SK-N-SH treated with all-trans-retinoic acid at 6 μM for 48 hours (cell line): ENCODE results near the gene KCNMB1.

Experiments used
- CREB5 ChIP-seq: fragments of 250-450 bp; sonication (Bioruptor Pico); IDR thresholded peaks from 2 replicates; pipeline ENCODE4 v1.5.1; 2020; ENCODE audit warnings: low read depth, mild to moderate bottlenecking, moderate library complexity
- CSDC2 ChIP-seq: fragments of 250-450 bp; sonication (Bioruptor Pico); IDR thresholded peaks from 2 replicates; pipeline ENCODE4 v1.5.0; 2020; ENCODE audit warnings: mild to moderate bottlenecking, moderate library complexity
- POU6F1 ChIP-seq: fragments of 250-450 bp; sonication (Bioruptor Pico); IDR thresholded peaks from 2 replicates; pipeline ENCODE4 v1.8.0; 2021; ENCODE audit warnings: low read depth, mild to moderate bottlenecking, moderate library complexity, borderline replicate concordance
- PPARA ChIP-seq: fragments of 250-450 bp; sonication (Bioruptor Pico); IDR thresholded peaks from 2 replicates; pipeline ENCODE4 v1.5.0; 2020; ENCODE audit warnings: mild to moderate bottlenecking, borderline replicate concordance
- TSHZ2 ChIP-seq: fragments of 250-450 bp; sonication (Bioruptor Pico); IDR thresholded peaks from 2 replicates; pipeline ENCODE4 v1.5.0; 2020; ENCODE audit warnings: mild to moderate bottlenecking, moderate library complexity
- ZFP3 ChIP-seq: fragments of 250-450 bp; sonication (Bioruptor Pico); IDR thresholded peaks from 2 replicates; pipeline ENCODE4 v1.5.0; 2020; ENCODE audit warnings: mild to moderate bottlenecking, moderate library complexity
- ZFP30 ChIP-seq: fragments of 450-650 bp; formaldehyde crosslinking; IDR thresholded peaks from 2 replicates; pipeline ENCODE4 v1.5.0; 2022; ENCODE audit warnings: mild to moderate bottlenecking, moderate library complexity
- ZNF8 ChIP-seq: fragments of 450-650 bp; formaldehyde crosslinking; IDR thresholded peaks from 2 replicates; pipeline ENCODE4 v1.5.0; 2020; ENCODE audit warnings: mild to moderate bottlenecking, moderate library complexity
- TF ChIP-seq, protein P1 (sequence below): fragments of 250-450 bp; sonication (Bioruptor Pico); IDR thresholded peaks from 2 replicates; pipeline ENCODE4 v1.5.1; 2021; ENCODE audit warnings: mild to moderate bottlenecking, moderate library complexity

DNA sequence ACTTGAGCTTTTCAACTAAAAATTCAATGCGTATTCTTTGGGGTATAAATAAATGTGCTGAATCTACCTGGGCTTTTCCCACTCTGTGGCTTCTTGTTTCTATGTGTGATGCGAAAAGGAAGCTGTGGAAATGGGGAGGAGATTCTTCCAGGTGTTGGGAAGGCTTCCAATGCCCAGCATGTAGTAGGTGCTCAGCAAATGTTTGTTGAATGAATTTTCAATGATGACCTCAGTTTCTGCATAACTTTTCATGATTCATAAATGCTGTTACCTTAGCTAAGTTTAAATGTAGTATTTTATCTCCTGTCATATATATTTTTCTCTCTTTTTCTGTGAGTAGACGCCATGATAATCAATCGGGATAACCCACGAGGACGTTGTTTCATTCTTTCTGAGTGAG, 25.6 kb upstream of the KCNMB1 start:
- TF ChIP-seq, protein P1, sequence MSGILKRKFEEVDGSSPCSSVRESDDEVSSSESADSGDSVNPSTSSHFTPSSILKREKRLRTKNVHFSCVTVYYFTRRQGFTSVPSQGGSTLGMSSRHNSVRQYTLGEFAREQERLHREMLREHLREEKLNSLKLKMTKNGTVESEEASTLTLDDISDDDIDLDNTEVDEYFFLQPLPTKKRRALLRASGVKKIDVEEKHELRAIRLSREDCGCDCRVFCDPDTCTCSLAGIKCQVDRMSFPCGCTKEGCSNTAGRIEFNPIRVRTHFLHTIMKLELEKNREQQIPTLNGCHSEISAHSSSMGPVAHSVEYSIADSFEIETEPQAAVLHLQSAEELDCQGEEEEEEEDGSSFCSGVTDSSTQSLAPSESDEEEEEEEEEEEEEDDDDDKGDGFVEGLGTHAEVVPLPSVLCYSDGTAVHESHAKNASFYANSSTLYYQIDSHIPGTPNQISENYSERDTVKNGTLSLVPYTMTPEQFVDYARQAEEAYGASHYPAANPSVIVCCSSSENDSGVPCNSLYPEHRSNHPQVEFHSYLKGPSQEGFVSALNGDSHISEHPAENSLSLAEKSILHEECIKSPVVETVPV (CRISPR knock-in tag): no peak
- TF ChIP-seq TSHZ2 (CRISPR knock-in tag) (no peak), ZFP30 (CRISPR knock-in tag) (no peak), PPARA (CRISPR knock-in tag) (no peak), ZNF8 (CRISPR knock-in tag) (no peak), CREB5 (no peak), POU6F1 (CRISPR knock-in tag) (no peak), ZFP3 (CRISPR knock-in tag) (no peak), CSDC2 (no peak)
